ENCODE results near the gene UBE2E1. TPM values are rescaled to one million over a fixed set of nuclear protein-coding genes. Genes with fewer than 3 reads are reported as not detected.

The UBE2E1 gene
- total and polyA plus RNA-seq, 2 donors (not counting 1 experiment from before 2014, with no cell fraction given), result 129 to 174 TPM

DNA sequence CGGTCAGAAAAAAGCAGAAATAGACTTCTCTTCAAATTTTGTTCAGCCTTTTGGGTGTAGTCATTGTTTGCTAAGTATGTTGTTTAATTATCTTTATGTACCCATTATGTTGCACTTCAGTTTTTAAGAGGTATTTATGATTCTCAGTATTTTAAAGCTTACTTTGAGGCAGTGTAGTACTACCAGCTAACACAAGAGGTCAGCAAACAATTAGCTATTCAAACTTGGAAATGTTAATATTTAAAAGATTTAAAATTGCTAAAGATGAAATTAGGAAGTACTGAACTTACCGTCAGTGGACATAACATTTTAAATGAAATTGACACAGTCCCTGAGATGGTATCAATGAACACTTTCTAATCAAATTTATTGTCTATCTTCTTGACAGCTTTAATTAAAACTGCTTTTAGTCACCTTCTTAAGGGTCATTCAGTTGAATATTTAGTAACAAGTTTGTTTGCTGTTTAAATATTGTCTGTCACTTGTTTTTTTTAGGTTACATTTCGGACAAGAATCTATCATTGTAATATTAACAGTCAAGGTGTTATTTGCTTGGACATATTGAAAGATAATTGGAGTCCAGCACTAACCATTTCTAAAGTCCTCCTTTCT lies 83.0 kb downstream of the UBE2E1 start:
- no peak overlapping the region for H3K4me3 ChIP-seq (replicated peaks in 1 of 4; ENCODE audit: control extremely low read depth in 1 of 4, insufficient read depth in 1 of 4, low read depth in 3 of 4, low read length in 4 of 4)
- peak; percentile 34 to 74 for DNase-seq (ENCODE audit: low read depth in 2 of 2)

DNA sequence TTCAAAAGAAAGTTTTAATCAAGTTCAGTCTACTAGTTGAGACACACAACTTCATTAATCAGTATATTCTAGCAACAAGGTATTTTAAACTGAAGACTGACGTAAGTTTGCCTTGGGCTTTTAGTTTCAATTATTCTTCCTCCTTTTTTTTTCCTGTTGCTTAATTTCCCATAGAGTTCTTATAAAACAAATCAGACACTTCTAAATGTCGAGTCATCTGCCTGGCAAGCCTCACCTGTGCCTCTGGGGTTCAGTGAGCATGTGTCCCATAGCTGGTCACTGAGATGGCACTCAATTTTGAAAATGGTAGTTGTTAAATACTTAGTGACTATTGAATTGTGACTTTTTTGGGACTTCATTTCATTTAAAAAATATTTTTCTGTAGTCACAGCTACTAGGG lies 83.6 kb downstream of the UBE2E1 start:
- Histone ChIP-seq H3K27ac (ENCODE audit: insufficient read depth, low read length) (no peak overlapping the region), H2AFZ (ENCODE audit: low read length) (no peak overlapping the region), H4K20me1 (ENCODE audit: control insufficient read depth, extremely low read depth, insufficient read depth, low read length) (peaks cover 1% of the 10 kb centered on the region), H3K36me3 (ENCODE audit: control insufficient read depth, insufficient read depth, low read length) (peaks cover 3% of the 10 kb centered on the region), H3K4me2 (ENCODE audit: extremely low read depth, insufficient read depth, low read length) (no peak overlapping the region), H3K79me2 (ENCODE audit: control insufficient read depth, insufficient read depth, low read length) (no peaks in the 10 kb centered on the region), H3K4me1 (ENCODE audit: control insufficient read depth, extremely low read depth, insufficient read depth, low read length) (no peaks in the 10 kb centered on the region), H3K27me3 (ENCODE audit: control insufficient read depth, insufficient read depth, low read length) (no peaks in the 10 kb centered on the region), H3K4me3 (replicated peaks in 1 of 4; ENCODE audit: control extremely low read depth in 1 of 4, insufficient read depth in 1 of 4, low read depth in 3 of 4, low read length in 4 of 4) (no peak overlapping the region), H3K9me3 (ENCODE audit: control insufficient read depth, insufficient read depth, low read depth, low read length) (no peaks in the 10 kb centered on the region), H3K9ac (ENCODE audit: insufficient read depth, low read length) (no peak overlapping the region)
- DNase-seq (ENCODE audit: low read depth in 2 of 2), result no peak
- TF ChIP-seq, protein P1, sequence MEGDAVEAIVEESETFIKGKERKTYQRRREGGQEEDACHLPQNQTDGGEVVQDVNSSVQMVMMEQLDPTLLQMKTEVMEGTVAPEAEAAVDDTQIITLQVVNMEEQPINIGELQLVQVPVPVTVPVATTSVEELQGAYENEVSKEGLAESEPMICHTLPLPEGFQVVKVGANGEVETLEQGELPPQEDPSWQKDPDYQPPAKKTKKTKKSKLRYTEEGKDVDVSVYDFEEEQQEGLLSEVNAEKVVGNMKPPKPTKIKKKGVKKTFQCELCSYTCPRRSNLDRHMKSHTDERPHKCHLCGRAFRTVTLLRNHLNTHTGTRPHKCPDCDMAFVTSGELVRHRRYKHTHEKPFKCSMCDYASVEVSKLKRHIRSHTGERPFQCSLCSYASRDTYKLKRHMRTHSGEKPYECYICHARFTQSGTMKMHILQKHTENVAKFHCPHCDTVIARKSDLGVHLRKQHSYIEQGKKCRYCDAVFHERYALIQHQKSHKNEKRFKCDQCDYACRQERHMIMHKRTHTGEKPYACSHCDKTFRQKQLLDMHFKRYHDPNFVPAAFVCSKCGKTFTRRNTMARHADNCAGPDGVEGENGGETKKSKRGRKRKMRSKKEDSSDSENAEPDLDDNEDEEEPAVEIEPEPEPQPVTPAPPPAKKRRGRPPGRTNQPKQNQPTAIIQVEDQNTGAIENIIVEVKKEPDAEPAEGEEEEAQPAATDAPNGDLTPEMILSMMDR (conservative IDR thresholded peaks at IDR 0.05 in 1 of 2, IDR thresholded peaks at IDR 0.05 in 1 of 2; ENCODE audit: low read depth in 1 of 2, low read length in 2 of 2), result no peak
- no peak for TF ChIP-seq EZH2 (IDR thresholded peaks at IDR 0.05; ENCODE audit: low read length, missing control alignments)

More for the DNA sequence above, 83.0 kb downstream of the UBE2E1 start:
- no peak overlapping the region for H3K4me2 ChIP-seq (ENCODE audit: extremely low read depth, insufficient read depth, low read length)
- TF ChIP-seq EZH2 (IDR thresholded peaks at IDR 0.05; ENCODE audit: low read length, missing control alignments), result no peak
- TF ChIP-seq, protein P1 (conservative IDR thresholded peaks at IDR 0.05 in 1 of 2, IDR thresholded peaks at IDR 0.05 in 1 of 2; ENCODE audit: low read depth in 1 of 2, low read length in 2 of 2), result peak; percentile 43 to 77
- no peak overlapping the region for H3K27ac ChIP-seq (ENCODE audit: insufficient read depth, low read length)
- peaks cover 3% of the 10 kb centered on the region for H3K36me3 ChIP-seq (ENCODE audit: control insufficient read depth, insufficient read depth, low read length)
- peaks cover 1% of the 10 kb centered on the region for H4K20me1 ChIP-seq (ENCODE audit: control insufficient read depth, extremely low read depth, insufficient read depth, low read length)
- no peaks in the 10 kb centered on the region for H3K27me3 ChIP-seq (ENCODE audit: control insufficient read depth, insufficient read depth, low read length)
- H3K9ac ChIP-seq (ENCODE audit: insufficient read depth, low read length), result no peak overlapping the region
- H3K79me2 ChIP-seq (ENCODE audit: control insufficient read depth, insufficient read depth, low read length), result no peaks in the 10 kb centered on the region
- H3K4me1 ChIP-seq (ENCODE audit: control insufficient read depth, extremely low read depth, insufficient read depth, low read length), result no peaks in the 10 kb centered on the region
- no peaks in the 10 kb centered on the region for H3K9me3 ChIP-seq (ENCODE audit: control insufficient read depth, insufficient read depth, low read depth, low read length)
- H2AFZ ChIP-seq (ENCODE audit: low read length), result no peak overlapping the region

DNA sequence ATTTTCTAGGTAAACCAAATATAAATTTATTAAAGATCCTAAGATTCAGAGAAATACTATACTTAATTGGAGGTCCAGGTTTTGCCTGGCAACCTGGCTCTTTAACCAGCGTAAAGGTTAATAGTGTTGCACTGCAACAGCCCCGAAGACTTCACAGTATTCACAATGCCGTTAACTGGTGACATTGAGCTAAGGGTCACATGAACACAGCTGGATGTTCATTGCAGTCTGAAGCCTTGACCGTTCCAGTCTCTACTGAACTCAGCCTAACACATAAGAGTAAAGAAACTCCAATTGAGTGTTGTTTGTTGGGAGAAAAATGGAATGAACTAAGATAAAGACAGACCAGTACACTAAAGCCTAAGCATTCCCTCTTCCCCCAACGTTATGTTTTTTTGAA lies 84.2 kb downstream of the UBE2E1 start:
- Histone ChIP-seq H3K9me3 (ENCODE audit: control insufficient read depth, insufficient read depth, low read depth, low read length) (no peaks in the 10 kb centered on the region), H3K4me1 (ENCODE audit: control insufficient read depth, extremely low read depth, insufficient read depth, low read length) (no peaks in the 10 kb centered on the region), H2AFZ (ENCODE audit: low read length) (no peak overlapping the region), H3K4me3 (replicated peaks in 1 of 4; ENCODE audit: control extremely low read depth in 1 of 4, insufficient read depth in 1 of 4, low read depth in 3 of 4, low read length in 4 of 4) (no peak overlapping the region), H3K36me3 (ENCODE audit: control insufficient read depth, insufficient read depth, low read length) (peaks cover 3% of the 10 kb centered on the region), H3K27ac (ENCODE audit: insufficient read depth, low read length) (no peak overlapping the region), H3K27me3 (ENCODE audit: control insufficient read depth, insufficient read depth, low read length) (no peaks in the 10 kb centered on the region), H4K20me1 (ENCODE audit: control insufficient read depth, extremely low read depth, insufficient read depth, low read length) (no peaks in the 10 kb centered on the region), H3K4me2 (ENCODE audit: extremely low read depth, insufficient read depth, low read length) (no peak overlapping the region), H3K9ac (ENCODE audit: insufficient read depth, low read length) (no peak overlapping the region), H3K79me2 (ENCODE audit: control insufficient read depth, insufficient read depth, low read length) (no peaks in the 10 kb centered on the region)
- no peak for DNase-seq (ENCODE audit: low read depth in 2 of 2)
- TF ChIP-seq, protein P1 (conservative IDR thresholded peaks at IDR 0.05 in 1 of 2, IDR thresholded peaks at IDR 0.05 in 1 of 2; ENCODE audit: low read depth in 1 of 2, low read length in 2 of 2), result no peak
- TF ChIP-seq EZH2 (IDR thresholded peaks at IDR 0.05; ENCODE audit: low read length, missing control alignments), result no peak

Measured in fibroblast of lung (primary cell).